WTC11 (cell line): ENCODE results near the gene MSX2. TPM values are rescaled to one million over a fixed set of nuclear protein-coding genes. Genes with fewer than 3 reads are reported as not detected.

Experiments used
- ATAC-seq: fragments of 200-7000 bp; cut with Tn5 transposase; 2 replicates; pipeline ENCODE4 v1.10.0; 2021; ENCODE audit warnings: mild to moderate bottlenecking, moderate library complexity
- CTCF ChIA-PET: fragments of 300-600 bp; sonication (Branson Sonifier 250); formaldehyde crosslinking; loops from one replicate; lab custom pipeline; 2021; ENCODE audit warnings: antibody characterized with exemption; lab: Charles Lee
- POLR2A ChIA-PET: fragments of 350-600 bp; sonication (Branson Sonifier 250); formaldehyde crosslinking; loops from one replicate; lab custom pipeline; 2021; ENCODE audit warnings: antibody characterized with exemption; lab: Charles Lee
- DNase-seq: peaks from one replicate; pipeline ENCODE4 v3.0.0; 2021; ENCODE audit warnings: low spot score
- H3K27ac Mint-ChIP-seq: 2 replicates; pipeline ENCODE4 v1.8.0; 2021; ENCODE audit warnings: mixed read lengths
- H3K27me3 Mint-ChIP-seq: 2 replicates; pipeline ENCODE4 v1.8.0; 2021; ENCODE audit warnings: low read depth, mild to moderate bottlenecking, moderate library complexity, mixed read lengths
- H3K36me3 Mint-ChIP-seq: 2 replicates; pipeline ENCODE4 v1.8.0; 2021; ENCODE audit warnings: mixed read lengths
- H3K4me1 Mint-ChIP-seq: 2 replicates; pipeline ENCODE4 v1.8.0; 2022; ENCODE audit warnings: mixed read lengths
- H3K4me3 Mint-ChIP-seq: 2 replicates; pipeline ENCODE4 v1.8.0; 2021; ENCODE audit warnings: mild to moderate bottlenecking, moderate library complexity, mixed read lengths
- H3K9me3 Mint-ChIP-seq: 2 replicates; pipeline ENCODE4 v1.8.0; 2021; ENCODE audit warnings: mixed read lengths
- ATF1 ChIP-seq: sonication (generic); formaldehyde crosslinking; IDR thresholded peaks from 2 replicates; pipeline ENCODE4 v1.8.1; 2023; ENCODE audit warnings: mild to moderate bottlenecking, moderate library complexity, missing genetic modification reagents
- CBFB ChIP-seq: sonication (generic); formaldehyde crosslinking; IDR thresholded peaks from 2 replicates; pipeline ENCODE4 v1.8.1; 2022; ENCODE audit warnings: mild to moderate bottlenecking, low read depth, missing genetic modification reagents
- CREB1 ChIP-seq: sonication (generic); formaldehyde crosslinking; IDR thresholded peaks from 2 replicates; pipeline ENCODE4 v1.8.0; 2023; ENCODE audit warnings: mild to moderate bottlenecking, missing genetic modification reagents
- ELF4 ChIP-seq: sonication (generic); formaldehyde crosslinking; IDR thresholded peaks from 2 replicates; pipeline ENCODE4 v1.8.1; 2022; ENCODE audit warnings: low read depth, mild to moderate bottlenecking, moderate library complexity, missing genetic modification reagents
- EMX1 ChIP-seq: fragments of 250-450 bp; sonication (Bioruptor Pico); IDR thresholded peaks from 2 replicates; pipeline ENCODE4 v1.8.0; 2021; ENCODE audit warnings: mild to moderate bottlenecking
- FOXP1 ChIP-seq: sonication (generic); formaldehyde crosslinking; IDR thresholded peaks from 2 replicates; pipeline ENCODE4 v1.8.0; 2022; ENCODE audit warnings: missing genetic modification reagents, mild to moderate bottlenecking, moderate library complexity, borderline replicate concordance
- IRF2 ChIP-seq: sonication (generic); formaldehyde crosslinking; IDR thresholded peaks from 2 replicates; pipeline ENCODE4 v1.8.0; 2022; ENCODE audit warnings: low read depth, missing genetic modification reagents, borderline replicate concordance
- NR2C2 ChIP-seq: sonication (generic); formaldehyde crosslinking; IDR thresholded peaks from 2 replicates; pipeline ENCODE4 v1.8.0; 2022; ENCODE audit warnings: mild to moderate bottlenecking, missing genetic modification reagents
- NR3C1 ChIP-seq: sonication (generic); formaldehyde crosslinking; conservative IDR thresholded peaks from 2 replicates; pipeline ENCODE4 v1.8.1; 2023; ENCODE audit warnings: low read depth, mild to moderate bottlenecking, missing genetic modification reagents
- SMAD4 ChIP-seq: sonication (generic); formaldehyde crosslinking; IDR thresholded peaks from 2 replicates; pipeline ENCODE4 v1.8.0; 2022; ENCODE audit warnings: mild to moderate bottlenecking, missing genetic modification reagents
- ZNF232 ChIP-seq: sonication (generic); formaldehyde crosslinking; IDR thresholded peaks from 2 replicates; pipeline ENCODE4 v1.8.0; 2022; ENCODE audit warnings: mild to moderate bottlenecking, missing genetic modification reagents
- ZNF396 ChIP-seq: fragments of 250-450 bp; sonication (Bioruptor Pico); IDR thresholded peaks from 2 replicates; pipeline ENCODE4 v1.8.0; 2021; ENCODE audit warnings: mild to moderate bottlenecking, moderate library complexity, borderline replicate concordance
- ZNF416 ChIP-seq: fragments of 250-450 bp; sonication (Bioruptor Pico); IDR thresholded peaks from 2 replicates; pipeline ENCODE4 v1.9.0; 2021; ENCODE audit warnings: mild to moderate bottlenecking, inconsistent platforms
- total RNA-seq: library from RNA; stranded (reverse); gene quantifications from 3 replicates; pipeline ENCODE4 v1.2.3, GENCODE V29; 2021
- TF ChIP-seq, protein P1 (sequence below): fragments of 250-450 bp; sonication (Bioruptor Pico); IDR thresholded peaks from 2 replicates; pipeline ENCODE4 v1.9.0; 2021; ENCODE audit warnings: mild to moderate bottlenecking
- TF ChIP-seq, protein P2 (sequence below): sonication (generic); formaldehyde crosslinking; IDR thresholded peaks from 2 replicates; pipeline ENCODE4 v1.8.0; 2023; ENCODE audit warnings: missing genetic modification reagents
- TF ChIP-seq, protein P3 (sequence below): sonication (generic); formaldehyde crosslinking; IDR thresholded peaks from 2 replicates; pipeline ENCODE4 v1.8.0; 2022; ENCODE audit warnings: mild to moderate bottlenecking, missing genetic modification reagents
- TF ChIP-seq, protein P4 (sequence below): fragments of 250-450 bp; sonication (Bioruptor Pico); conservative IDR thresholded peaks from 2 replicates; pipeline ENCODE4 v1.9.0; 2021; ENCODE audit warnings: mild to moderate bottlenecking
- TF ChIP-seq, protein P5 (sequence below): fragments of 250-450 bp; sonication (Bioruptor Pico); IDR thresholded peaks from 2 replicates; pipeline ENCODE4 v1.9.0; 2021; ENCODE audit warnings: moderate library complexity, mild to moderate bottlenecking, inconsistent platforms, borderline replicate concordance
- TF ChIP-seq, protein P6 (sequence below): sonication (generic); formaldehyde crosslinking; IDR thresholded peaks from 2 replicates; pipeline ENCODE4 v1.8.1; 2023; ENCODE audit warnings: mild to moderate bottlenecking, missing genetic modification reagents
- TF ChIP-seq, protein P7 (sequence below): sonication (generic); formaldehyde crosslinking; IDR thresholded peaks from 2 replicates; pipeline ENCODE4 v1.8.1; 2023; ENCODE audit warnings: mild to moderate bottlenecking, missing genetic modification reagents, borderline replicate concordance
- TF ChIP-seq, protein P8 (sequence below): sonication (generic); formaldehyde crosslinking; IDR thresholded peaks from 2 replicates; pipeline ENCODE4 v1.8.1; 2022; ENCODE audit warnings: missing genetic modification reagents, borderline replicate concordance

MSX2 gene
- total RNA-seq, 1 experiment from 2014 or later, result 0.83 TPM

DNA sequence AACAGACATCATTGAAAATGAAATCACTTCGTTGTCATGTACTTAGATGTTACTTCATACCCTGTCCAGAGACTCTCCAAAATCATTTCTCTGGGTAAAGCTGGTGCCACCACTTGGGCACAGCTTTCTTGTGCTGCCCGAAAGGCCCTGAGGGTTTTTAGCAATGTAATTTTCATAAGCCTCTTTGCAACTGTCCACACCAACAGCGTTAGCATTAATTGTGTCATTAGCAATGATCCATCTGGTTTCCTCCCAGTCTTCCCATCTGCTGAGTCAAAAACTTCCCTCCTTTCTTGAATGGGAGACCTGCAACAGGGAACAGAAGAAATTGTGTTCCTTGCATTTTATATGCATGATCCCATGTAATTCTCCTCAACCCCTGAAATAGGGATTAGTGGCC is 8.6 kb upstream of the MSX2 start:
- Mint-ChIP-seq H3K4me3 (no peak overlapping the region), H3K9me3 (no peaks in the 10 kb centered on the region), H3K27me3 (peaks cover 57% of the 10 kb centered on the region), H3K36me3 (no peaks in the 10 kb centered on the region), H3K27ac (no peak overlapping the region), H3K4me1 (peaks cover 22% of the 10 kb centered on the region)
- DNase-seq (no peak), ATAC-seq (no peak)
- TF ChIP-seq ZNF396 (CRISPR knock-in tag) (no peak), NR3C1 (no peak), SMAD4 (CRISPR knock-in tag) (no peak), ATF1 (CRISPR knock-in tag) (no peak), EMX1 (CRISPR knock-in tag) (no peak), CBFB (CRISPR knock-in tag) (no peak), FOXP1 (no peak), ELF4 (CRISPR knock-in tag) (no peak)
- TF ChIP-seq, protein P1, sequence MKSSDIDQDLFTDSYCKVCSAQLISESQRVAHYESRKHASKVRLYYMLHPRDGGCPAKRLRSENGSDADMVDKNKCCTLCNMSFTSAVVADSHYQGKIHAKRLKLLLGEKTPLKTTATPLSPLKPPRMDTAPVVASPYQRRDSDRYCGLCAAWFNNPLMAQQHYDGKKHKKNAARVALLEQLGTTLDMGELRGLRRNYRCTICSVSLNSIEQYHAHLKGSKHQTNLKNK (CRISPR knock-in tag), result no peak
- TF ChIP-seq, protein P2, sequence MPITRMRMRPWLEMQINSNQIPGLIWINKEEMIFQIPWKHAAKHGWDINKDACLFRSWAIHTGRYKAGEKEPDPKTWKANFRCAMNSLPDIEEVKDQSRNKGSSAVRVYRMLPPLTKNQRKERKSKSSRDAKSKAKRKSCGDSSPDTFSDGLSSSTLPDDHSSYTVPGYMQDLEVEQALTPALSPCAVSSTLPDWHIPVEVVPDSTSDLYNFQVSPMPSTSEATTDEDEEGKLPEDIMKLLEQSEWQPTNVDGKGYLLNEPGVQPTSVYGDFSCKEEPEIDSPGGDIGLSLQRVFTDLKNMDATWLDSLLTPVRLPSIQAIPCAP, result no peak
- TF ChIP-seq, protein P3, sequence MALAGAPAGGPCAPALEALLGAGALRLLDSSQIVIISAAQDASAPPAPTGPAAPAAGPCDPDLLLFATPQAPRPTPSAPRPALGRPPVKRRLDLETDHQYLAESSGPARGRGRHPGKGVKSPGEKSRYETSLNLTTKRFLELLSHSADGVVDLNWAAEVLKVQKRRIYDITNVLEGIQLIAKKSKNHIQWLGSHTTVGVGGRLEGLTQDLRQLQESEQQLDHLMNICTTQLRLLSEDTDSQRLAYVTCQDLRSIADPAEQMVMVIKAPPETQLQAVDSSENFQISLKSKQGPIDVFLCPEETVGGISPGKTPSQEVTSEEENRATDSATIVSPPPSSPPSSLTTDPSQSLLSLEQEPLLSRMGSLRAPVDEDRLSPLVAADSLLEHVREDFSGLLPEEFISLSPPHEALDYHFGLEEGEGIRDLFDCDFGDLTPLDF (CRISPR knock-in tag), result no peak
- TF ChIP-seq, protein P4, sequence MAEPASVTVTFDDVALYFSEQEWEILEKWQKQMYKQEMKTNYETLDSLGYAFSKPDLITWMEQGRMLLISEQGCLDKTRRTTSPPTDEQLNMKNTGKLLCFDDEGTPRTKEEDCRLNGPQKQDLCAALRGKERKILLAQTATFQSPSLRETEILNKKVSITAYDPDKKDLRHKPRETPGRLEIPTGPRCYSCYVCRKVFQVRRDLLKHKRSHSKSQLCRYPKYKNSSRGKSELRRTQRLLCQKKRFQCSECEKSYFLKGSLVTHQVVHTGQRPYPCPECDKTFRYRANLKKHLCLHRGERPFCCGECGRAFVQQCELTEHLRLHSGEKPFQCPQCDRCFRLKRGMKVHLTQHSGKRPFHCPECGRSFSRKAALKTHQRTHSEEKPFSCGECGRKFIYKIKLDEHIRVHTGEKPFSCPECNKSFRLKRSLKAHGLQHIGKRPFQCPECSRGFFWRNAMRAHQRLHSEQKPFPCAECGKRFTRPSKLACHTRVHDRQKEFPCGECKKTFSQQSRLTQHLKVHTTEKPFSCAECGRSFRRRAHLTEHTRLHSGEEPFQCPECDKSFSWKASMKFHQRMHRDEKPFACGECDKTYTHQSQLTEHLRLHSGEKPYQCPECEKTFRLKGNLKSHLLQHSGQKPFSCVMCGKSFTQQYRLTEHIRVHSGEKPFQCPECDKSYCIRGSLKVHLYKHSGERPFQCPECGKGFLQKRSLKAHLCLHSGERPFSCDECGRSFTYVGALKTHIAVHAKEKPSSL (CRISPR knock-in tag), result no peak
- ChIA-PET CTCF (no interaction called here), POLR2A (no interaction called here)

DNA sequence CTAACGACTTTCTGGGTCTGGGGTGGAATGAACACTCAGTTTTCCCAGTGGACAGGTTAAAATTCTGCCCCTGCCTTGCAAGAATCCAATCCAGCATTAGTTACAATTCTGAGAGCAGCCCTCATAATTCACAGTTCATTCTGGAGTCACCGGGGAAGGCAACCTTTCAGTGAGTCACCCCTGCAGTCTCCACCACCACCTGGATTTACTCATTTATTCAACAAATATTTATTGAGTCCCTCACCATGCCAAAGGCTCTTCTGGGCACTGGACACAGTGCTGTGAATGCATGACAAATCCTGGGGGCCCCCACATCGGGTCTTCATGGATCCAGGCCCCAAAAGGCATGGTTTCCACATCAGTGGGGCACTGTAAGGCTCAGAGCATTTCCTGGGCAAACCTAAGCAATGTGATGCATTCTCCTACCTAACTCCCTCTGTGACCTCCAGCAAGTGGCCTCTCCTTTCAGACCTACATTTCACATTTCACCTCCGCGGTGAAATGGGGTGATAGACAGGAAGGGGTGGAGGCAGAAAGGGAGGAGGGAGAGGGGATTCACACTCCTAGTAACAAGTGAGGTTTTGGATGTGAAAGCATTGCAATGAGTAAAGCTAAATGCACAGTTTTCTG is 6.4 kb upstream of the MSX2 start:
- Mint-ChIP-seq H3K36me3 (no peaks in the 10 kb centered on the region), H3K27ac (no peak overlapping the region), H3K4me3 (no peak overlapping the region), H3K4me1 (peaks cover 32% of the 10 kb centered on the region), H3K27me3 (peaks cover 74% of the 10 kb centered on the region), H3K9me3 (no peaks in the 10 kb centered on the region)
- DNase-seq (no peak), ATAC-seq (no peak)
- POLR2A ChIA-PET, result no interaction called here
- CTCF ChIA-PET, result no interaction called here
- TF ChIP-seq IRF2 (CRISPR knock-in tag), result no peak
- TF ChIP-seq, protein P5, sequence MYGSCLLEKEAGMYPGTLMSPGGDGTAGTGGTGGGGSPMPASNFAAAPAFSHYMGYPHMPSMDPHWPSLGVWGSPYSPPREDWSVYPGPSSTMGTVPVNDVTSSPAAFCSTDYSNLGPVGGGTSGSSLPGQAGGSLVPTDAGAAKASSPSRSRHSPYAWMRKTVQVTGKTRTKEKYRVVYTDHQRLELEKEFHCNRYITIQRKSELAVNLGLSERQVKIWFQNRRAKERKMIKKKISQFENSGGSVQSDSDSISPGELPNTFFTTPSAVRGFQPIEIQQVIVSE (CRISPR knock-in tag), result no peak
- TF ChIP-seq, protein P6, sequence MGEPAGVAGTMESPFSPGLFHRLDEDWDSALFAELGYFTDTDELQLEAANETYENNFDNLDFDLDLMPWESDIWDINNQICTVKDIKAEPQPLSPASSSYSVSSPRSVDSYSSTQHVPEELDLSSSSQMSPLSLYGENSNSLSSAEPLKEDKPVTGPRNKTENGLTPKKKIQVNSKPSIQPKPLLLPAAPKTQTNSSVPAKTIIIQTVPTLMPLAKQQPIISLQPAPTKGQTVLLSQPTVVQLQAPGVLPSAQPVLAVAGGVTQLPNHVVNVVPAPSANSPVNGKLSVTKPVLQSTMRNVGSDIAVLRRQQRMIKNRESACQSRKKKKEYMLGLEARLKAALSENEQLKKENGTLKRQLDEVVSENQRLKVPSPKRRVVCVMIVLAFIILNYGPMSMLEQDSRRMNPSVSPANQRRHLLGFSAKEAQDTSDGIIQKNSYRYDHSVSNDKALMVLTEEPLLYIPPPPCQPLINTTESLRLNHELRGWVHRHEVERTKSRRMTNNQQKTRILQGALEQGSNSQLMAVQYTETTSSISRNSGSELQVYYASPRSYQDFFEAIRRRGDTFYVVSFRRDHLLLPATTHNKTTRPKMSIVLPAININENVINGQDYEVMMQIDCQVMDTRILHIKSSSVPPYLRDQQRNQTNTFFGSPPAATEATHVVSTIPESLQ (CRISPR knock-in tag), result no peak
- no peak for TF ChIP-seq ZNF416 (CRISPR knock-in tag)
- TF ChIP-seq, protein P7, sequence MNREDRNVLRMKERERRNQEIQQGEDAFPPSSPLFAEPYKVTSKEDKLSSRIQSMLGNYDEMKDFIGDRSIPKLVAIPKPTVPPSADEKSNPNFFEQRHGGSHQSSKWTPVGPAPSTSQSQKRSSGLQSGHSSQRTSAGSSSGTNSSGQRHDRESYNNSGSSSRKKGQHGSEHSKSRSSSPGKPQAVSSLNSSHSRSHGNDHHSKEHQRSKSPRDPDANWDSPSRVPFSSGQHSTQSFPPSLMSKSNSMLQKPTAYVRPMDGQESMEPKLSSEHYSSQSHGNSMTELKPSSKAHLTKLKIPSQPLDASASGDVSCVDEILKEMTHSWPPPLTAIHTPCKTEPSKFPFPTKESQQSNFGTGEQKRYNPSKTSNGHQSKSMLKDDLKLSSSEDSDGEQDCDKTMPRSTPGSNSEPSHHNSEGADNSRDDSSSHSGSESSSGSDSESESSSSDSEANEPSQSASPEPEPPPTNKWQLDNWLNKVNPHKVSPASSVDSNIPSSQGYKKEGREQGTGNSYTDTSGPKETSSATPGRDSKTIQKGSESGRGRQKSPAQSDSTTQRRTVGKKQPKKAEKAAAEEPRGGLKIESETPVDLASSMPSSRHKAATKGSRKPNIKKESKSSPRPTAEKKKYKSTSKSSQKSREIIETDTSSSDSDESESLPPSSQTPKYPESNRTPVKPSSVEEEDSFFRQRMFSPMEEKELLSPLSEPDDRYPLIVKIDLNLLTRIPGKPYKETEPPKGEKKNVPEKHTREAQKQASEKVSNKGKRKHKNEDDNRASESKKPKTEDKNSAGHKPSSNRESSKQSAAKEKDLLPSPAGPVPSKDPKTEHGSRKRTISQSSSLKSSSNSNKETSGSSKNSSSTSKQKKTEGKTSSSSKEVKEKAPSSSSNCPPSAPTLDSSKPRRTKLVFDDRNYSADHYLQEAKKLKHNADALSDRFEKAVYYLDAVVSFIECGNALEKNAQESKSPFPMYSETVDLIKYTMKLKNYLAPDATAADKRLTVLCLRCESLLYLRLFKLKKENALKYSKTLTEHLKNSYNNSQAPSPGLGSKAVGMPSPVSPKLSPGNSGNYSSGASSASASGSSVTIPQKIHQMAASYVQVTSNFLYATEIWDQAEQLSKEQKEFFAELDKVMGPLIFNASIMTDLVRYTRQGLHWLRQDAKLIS (CRISPR knock-in tag), result no peak
- TF ChIP-seq NR2C2 (CRISPR knock-in tag), result no peak
- TF ChIP-seq, protein P8, sequence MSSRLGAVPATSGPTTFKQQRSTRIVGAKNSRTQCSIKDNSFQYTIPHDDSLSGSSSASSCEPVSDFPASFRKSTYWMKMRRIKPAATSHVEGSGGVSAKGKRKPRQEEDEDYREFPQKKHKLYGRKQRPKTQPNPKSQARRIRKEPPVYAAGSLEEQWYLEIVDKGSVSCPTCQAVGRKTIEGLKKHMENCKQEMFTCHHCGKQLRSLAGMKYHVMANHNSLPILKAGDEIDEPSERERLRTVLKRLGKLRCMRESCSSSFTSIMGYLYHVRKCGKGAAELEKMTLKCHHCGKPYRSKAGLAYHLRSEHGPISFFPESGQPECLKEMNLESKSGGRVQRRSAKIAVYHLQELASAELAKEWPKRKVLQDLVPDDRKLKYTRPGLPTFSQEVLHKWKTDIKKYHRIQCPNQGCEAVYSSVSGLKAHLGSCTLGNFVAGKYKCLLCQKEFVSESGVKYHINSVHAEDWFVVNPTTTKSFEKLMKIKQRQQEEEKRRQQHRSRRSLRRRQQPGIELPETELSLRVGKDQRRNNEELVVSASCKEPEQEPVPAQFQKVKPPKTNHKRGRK (CRISPR knock-in tag), result no peak
- TF ChIP-seq ZNF232 (CRISPR knock-in tag), result no peak
- no peak for TF ChIP-seq CREB1 (CRISPR knock-in tag)
